ENCODE measurements around the gene CARD10.
"Not testable (repeated sequence)": the region's sequence is repeated elsewhere in the genome, so short reads cannot be mapped to it uniquely, and the experiment has no call there.

Gene CARD10

GRCh38 chr22:37557321-37558001 lies 38.2 kb upstream of the CARD10 start:
- H3K4me3 ChIP-seq (ENCODE audit: low read depth, low read length): no peak overlapping the region

GRCh38 chr22:37556710-37557109 lies 37.5 kb upstream of the CARD10 start:
- H3K4me3 ChIP-seq (ENCODE audit: low read depth, low read length): no peak overlapping the region

GRCh38 chr22:37555029-37555428 lies 35.8 kb upstream of the CARD10 start:
- no peak overlapping the region for H3K4me3 ChIP-seq (ENCODE audit: low read depth, low read length)

- H3K4me3 ChIP-seq (ENCODE audit: low read depth, low read length): no peak overlapping the region
These were observed 34.5 kb upstream of the CARD10 start for GRCh38 chr22:37553725-37554124.

- H3K4me3 ChIP-seq (ENCODE audit: low read depth, low read length): no peak overlapping the region
These were observed 33.4 kb upstream of the CARD10 start for GRCh38 chr22:37552524-37553163.

DNA sequence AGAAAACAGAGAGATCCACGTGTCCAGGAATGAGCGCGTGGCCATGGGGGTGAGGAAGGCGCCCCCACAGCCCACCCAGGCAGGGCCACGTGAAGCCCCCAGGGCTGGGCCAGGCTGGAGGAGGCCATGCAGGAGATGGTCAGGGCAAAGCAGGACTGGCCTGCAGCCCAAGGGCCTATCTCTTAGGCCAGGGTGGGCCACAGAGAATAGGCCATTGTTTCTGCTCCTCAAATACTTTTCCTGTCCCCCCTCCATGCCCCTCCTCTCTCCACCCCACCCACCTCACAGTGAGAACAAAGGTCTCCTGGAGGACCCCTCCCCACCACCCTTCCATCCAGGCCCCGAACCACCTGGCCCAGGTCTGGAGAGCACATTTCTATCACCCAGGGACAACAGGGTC lies 32.8 kb upstream of the CARD10 start:
- no peak overlapping the region for H3K4me3 ChIP-seq (ENCODE audit: low read depth, low read length)

DNA sequence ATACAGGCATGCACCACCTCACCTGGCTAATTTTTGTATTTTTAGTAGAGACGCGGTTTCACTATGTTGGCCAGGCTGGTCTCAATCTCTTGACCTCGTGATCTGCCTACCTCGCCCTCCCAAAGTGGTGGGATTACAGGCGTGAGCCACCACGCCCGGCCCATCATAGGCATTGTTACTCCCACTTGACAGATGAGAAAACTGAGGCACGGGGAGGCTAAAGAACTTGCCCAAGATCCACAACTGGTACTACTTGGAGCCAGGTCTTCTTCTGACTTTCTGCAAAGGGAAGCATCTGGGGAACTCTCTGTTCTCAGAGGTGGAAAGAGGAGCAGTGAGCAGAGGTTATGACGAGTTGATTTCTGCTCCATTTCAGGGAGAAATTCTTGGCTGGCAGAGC lies 31.7 kb upstream of the CARD10 start:
- not testable (repeated sequence) for H3K4me3 ChIP-seq (ENCODE audit: low read depth, low read length)

DNA sequence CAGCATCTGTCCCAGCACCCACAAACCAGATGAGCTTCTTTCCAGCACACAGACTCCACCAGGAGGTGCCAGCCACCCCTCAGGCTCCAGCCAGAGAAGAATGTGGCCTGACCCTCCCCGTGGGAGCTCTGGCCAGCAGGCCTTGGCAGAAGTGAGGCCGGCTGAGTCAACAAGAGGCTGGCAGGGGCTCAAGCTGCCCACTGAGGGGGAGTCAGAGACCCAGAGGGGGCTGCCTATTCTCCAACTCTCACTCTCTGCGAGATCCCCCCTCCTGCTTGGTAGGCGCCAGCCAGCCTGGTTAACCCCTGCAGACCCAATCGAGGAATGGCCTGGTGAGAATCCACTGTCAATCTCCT lies 30.5 kb upstream of the CARD10 start:
- no peak overlapping the region for H3K4me3 ChIP-seq (ENCODE audit: low read depth, low read length)

DNA sequence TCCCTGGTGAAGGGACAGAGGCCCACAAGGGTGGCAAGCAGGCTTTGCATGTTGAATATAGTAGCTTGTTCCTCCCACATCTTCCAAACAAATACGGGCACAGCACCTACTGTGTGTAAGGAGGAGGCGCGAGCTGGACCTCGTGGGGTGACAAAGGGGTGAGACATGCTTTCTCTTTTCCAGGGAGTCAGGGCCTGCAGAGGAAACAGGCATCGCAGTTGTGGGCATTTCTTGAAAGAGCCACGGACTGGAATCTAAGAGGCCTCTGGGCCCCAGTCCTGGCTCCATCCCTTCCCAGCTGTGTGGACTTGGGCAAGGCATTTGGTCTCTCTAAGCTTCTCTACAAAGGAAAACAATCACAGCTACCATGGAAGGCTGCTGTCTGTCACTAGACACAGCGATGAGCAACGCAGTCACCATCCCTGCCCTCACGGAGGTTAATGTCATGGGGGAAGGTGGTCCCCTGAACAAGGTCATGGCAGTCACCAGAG lies 28.1 kb upstream of the CARD10 start:
- H3K4me3 ChIP-seq (ENCODE audit: low read depth, low read length): no peak overlapping the region

GRCh38 chr22:37546437-37547250 lies 27.4 kb upstream of the CARD10 start:
- H3K4me3 ChIP-seq (ENCODE audit: low read depth, low read length): no peak overlapping the region

DNA sequence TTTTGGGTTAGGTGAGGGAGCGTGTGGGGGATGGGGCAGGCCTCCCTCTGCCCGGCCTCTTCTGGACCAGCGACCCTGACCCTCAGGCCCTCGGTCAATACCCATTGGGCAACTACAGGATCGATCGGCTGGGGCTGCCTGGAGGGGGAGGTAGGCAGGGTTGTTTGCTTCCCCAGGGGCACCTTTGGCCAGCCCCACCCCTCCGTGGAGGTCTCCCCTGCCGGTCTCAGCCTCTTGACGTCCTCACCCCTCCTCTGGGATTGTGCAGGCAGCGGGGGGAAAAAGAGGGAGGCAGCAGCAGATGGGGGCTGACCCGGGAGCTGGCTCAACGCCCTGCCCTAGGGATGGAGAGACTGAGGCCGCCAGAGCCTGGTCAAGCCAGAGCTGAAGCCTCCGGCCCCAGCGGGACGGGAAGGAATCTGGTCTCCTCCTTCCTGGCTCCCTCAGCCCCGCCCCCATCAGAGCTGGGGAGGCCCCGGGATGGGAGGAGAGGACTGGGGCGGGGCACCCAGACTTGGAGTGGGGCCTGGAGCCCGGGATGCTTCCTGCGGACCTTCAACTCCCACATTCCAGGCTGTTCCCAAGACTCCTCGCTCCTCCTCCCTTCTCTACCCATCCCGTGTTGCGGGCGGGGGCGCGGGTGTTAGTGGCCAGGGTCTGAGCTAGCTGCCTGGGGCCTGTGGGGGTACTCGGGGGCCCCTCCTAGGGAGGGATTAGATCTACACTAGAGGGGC lies 26.7 kb upstream of the CARD10 start:
- no peak overlapping the region for H3K4me3 ChIP-seq (ENCODE audit: low read depth, low read length)

- H3K4me3 ChIP-seq (ENCODE audit: low read depth, low read length): no peak overlapping the region
These were observed 25.9 kb upstream of the CARD10 start for GRCh38 chr22:37544955-37545702.

DNA sequence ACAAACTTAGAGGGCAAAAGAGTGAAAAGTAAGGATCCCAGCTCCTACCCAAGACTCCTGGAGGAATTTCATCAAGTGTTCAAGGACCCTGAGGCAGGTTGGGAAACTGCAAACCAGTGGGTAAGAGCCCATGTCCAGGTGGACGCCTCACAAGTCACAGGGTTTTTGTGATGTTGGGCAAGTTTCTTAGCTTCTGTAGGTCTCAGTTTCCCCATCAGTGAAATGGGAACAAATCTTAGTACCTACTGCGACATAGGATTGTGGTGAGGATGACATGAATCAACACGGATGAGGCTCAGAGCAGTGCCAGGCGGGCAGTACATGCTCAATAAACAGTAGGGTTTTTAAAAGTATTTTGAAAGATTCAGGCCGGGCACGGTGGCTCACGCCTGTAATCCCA lies 23.7 kb upstream of the CARD10 start:
- H3K4me3 ChIP-seq (ENCODE audit: low read depth, low read length): no peak overlapping the region

DNA sequence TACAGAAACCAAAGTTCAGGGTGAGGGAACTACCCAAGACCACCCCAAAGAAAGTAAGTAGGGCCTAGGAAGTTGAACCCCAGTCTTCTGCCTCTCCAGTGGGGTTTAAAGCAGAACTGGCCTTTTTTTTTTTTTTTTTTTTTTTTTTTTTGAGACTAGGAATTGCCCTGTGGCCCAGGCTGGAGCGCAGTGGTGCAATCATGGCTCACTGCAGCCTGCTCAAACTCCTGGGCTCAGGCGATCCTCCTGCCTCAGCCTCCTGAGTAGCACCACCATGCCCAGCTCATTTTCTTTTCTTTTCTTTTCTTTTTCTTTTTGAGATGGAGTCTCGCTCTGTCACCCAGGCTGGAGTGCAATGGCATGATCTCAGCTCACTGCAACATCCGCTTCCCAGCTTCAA lies 23.2 kb upstream of the CARD10 start:
- not testable (repeated sequence) for H3K4me3 ChIP-seq (ENCODE audit: low read depth, low read length)

GRCh38 chr22:37539790-37540189 lies 20.6 kb upstream of the CARD10 start:
- not testable (repeated sequence) for H3K4me3 ChIP-seq (ENCODE audit: low read depth, low read length)

DNA sequence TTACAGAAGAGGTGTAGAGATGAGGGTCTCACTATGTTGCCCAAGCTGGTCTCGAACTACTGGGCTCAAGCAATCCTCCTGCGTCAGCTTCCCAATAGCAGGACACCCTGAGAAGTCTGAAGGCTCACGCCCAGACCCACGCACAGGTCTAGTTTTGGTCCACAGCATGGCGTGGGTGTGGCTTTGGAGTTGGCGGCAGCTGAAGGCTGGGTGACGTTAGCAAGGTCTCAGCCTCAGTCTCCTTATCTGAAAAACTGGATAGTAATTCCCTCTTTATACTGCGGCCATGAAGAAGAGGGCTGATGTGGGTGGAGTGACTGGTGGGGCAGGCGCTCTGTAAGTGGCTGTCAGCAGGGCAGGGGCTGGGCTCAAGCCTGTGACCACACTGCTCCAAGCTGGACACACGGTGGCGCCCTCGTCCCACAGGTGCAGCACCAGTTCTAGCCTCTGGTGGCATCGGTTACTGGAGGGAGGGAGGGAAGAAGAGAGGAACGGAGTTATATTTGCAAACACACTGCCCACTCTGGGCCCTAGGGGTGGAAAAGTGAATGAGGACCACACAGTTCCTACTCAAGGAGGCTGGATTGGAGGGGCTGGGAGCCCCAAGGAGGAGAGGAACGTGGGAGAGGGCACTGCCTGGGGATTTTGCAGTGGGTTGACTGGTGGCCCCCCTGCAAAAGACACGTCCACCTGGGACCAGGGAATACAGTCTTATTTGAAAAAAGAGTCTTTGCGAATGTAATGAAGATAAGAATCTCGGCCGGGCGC lies 19.6 kb upstream of the CARD10 start:
- no peak overlapping the region for H3K4me3 ChIP-seq (ENCODE audit: low read depth, low read length)

DNA sequence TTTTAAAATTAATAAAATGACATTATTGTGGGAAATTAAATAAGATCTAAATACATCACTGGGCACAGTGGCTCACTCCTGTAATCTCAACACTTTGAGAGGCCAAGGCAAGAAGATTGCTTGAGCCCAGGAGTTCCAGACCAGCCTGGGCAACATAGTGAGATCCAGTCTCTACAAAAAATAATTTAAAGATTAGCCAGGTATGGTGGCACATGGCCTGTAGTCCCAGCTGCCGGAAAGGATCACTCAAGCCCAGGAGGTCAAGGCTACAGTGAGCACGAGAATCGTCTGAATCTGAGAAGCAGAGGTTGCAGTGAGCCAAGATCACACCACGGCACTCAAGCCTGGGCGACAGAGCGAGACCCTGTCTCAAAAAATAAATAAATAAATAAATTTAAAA lies 15.9 kb upstream of the CARD10 start:
- H3K4me3 ChIP-seq (ENCODE audit: low read depth, low read length): no peak overlapping the region

- H3K4me3 ChIP-seq (ENCODE audit: low read depth, low read length): no peak overlapping the region
These were observed 15.2 kb upstream of the CARD10 start for GRCh38 chr22:37534445-37534844.

DNA sequence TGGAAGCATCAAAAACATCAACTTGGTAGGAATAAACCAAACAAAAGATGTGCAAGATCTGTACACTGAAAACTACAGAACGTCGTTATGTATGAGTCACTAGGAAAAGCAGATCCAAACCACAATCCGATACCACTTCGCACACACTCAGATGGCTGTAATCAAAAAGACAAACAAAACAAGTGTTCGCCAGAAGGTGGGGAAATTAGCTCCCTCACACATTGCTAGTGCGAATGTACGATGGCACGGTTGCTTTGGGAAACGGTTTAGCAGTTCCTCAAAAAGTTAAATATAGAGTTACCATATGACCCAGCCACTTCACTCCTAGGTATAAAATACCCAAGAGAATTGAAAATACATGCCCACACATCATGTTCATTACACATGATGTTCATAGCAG lies 14.8 kb upstream of the CARD10 start:
- no peak overlapping the region for H3K4me3 ChIP-seq (ENCODE audit: low read depth, low read length)

All from iPS-11a (cell line).